Smooth muscle cell of the brain vasculature (primary cell): Measurements from ENCODE around the gene TSPAN9.

ENCODE experiments used
- DNase-seq: peaks from one replicate; pipeline ENCODE4 v3.0.0-alpha.2; 2012; ENCODE audit warnings: low read depth, low spot score

The TSPAN9 gene

DNA sequence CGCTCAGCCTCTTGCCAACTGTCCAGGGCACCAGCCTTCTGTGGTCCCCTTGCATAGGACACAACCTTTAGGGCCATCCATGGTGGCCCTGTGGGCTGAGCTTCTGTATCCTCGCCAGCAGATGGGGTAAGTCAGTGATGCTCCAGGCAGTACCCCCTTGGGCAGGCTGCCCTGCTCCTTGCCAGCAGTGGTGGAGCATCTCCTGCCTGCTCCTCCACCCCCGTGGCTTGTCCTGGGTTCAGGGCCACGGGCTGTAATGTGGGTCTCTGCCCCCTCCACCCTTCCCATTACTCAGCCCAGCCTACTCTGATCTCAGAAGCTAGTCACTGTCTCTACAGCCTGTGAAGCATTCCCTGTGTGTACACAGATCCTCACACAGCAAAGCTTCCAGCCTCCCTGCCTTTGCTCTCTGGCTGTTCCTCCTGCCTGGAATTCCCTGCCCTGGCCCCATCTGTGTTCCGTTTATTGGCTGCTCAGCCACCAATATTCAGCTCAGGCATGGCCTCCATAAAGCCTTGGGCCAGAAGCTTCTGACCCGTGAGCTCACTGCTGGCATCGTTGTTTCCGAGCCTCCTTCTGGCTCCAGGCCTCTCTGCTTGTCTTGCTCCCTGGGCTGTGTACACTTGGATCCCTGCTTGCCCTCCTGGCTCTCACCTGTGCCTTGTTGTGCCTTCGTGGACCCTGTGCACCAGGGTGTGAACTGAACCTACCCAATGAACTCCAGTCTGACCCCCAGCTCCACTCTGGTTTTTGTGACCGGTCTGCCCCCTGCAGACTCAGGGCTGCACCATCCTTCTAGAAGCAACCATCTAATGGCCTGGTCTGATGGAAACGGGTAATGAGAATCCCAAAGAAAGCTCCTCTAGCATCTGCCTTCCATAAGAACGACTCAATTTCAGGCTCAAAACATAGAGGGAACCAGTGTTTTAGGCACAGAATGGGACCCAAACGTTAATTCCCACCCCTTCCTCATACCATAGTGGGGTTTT, 236.8 kb downstream of the TSPAN9 start:
- DNase-seq, result no peak

DNA sequence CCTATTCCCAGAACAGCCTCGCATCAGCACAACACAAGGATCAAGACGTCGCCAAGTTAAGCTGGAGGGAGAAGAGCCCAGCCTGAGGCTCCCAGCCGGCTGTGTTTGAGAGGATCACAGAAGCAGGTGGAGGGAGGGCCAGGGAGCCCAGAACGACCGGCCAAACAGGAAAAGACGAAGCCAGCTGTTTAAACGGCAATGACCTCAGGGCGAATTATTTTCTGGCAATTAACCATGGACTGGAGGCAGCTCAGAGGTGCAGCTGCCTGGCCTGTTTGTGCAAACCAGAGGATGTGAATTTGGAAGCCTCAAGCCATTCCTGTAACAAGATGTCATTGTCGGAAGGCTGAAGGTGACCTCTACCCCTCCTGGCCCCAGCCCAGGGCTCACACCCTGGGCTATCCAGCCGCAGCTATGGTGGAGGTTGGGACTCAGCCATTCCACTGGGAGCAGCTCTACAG, 238.1 kb downstream of the TSPAN9 start:
- no peak for DNase-seq

DNA sequence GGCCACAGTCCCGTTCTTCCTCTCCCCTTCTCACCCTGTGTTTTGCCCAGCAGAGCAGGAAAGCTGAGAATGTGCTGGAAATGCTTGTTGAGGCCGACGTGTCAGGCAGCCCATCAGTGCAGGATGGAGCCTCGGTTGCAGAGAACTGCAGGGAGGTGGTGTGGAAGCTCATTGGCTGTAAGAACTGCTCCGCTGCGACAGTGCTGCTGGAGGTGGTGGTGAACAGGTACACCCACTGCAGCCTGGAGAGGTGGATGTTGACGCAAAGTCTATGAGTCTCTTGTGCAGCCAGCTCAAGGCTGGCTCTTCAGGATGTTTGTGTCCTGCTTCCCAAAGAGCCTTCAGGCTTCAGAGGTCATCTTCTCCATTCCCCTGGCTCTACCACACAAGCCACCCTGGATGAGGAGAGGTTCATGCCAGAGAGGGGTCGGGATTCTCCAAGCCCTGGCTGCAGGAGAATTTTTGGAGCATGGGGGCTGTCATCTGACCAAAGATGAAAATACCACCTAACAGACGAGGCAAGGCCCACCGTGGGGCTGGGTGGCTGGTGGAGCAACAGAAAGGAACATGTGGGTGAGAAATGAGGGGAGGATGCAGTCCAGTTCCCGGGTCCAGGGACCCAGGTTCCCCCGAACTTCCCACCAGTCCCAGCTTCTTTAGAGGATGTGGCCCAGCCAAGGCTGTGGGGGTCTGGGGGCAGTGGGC, 239.7 kb downstream of the TSPAN9 start:
- DNase-seq, result no peak

DNA sequence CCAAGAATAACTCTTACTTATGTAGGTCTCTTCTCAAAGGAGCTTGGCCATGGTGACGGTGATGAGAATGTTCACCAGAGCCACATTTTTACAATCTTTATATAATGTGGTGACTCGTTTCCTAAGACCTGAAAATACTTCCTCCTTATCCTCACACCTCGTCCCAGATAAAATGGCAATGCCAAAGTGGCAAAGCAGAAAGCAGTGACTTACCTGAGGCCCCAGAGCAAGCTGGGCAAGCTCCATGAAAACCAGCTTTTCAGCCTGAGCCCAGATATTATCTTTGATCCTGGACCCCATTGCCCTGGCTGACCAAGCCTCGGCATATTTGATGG, 240.3 kb downstream of the TSPAN9 start:
- no peak for DNase-seq

DNA sequence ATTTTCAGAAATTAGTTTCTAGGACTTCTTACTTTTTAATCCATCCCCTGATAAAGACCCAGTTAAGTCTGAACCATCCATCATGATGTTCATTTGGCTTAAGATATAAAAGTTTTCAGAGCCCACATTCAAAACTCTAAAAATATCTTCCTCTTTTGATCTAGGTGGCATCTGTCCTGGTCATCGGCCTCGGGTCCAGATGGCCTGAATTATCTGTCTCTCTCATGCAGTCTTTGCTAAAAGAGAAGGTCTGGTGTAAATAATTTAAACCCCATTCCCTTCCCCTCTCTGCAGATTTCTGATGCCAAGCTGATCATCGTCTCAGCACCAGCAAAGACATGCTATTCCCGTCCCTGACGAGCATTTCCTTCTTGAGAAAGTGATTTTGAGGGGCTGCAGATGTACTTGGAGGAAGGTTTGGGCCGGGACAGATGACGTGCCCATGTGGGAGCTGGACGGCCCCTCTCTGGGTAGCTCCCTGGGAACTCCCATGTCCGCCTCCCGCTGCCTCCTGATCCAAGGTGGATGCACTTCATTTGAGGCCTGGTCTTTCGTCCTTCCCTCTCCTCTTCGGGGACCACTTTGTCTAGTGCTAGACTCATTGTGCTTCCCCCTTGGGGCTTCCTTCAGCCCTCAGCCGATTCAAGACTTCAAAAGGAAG, 240.8 kb downstream of the TSPAN9 start:
- no peak for DNase-seq

DNA sequence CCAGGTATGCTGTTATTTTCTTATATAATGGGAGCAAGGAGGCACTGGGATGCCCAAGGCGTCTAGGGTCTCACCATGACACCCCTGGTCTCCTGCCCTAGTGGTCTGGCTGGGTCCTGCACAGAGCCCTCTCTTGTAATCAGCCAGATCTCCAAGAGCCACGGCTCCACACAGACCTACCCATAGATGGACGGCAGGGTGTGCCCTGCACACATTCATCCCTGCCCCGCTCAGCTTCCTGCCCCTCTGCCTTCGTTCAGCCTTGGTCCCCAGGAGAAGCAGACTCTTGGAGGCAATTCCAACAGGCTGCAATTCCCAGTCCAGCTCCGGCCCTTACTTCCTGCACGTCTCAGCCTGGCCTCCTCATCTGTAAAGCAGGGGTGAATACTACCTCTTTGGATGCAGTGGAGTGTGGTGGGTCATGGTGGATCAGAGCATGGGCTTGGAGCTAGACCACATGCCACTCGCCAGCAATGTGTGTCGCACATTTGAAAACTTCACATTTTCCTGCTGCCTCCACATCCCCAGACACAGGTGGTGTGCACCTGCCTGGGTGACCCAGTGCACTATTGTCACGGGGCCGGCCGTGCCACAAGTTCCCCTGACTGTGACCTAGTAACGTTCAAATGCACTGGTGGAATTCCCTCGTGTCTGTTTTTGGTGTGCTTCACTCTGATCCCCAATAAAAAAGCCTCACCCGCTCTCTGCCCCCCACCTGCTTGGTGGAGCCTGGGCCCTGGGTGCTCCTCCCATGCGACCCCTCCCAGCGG, 242.7 kb downstream of the TSPAN9 start:
- no peak for DNase-seq

DNA sequence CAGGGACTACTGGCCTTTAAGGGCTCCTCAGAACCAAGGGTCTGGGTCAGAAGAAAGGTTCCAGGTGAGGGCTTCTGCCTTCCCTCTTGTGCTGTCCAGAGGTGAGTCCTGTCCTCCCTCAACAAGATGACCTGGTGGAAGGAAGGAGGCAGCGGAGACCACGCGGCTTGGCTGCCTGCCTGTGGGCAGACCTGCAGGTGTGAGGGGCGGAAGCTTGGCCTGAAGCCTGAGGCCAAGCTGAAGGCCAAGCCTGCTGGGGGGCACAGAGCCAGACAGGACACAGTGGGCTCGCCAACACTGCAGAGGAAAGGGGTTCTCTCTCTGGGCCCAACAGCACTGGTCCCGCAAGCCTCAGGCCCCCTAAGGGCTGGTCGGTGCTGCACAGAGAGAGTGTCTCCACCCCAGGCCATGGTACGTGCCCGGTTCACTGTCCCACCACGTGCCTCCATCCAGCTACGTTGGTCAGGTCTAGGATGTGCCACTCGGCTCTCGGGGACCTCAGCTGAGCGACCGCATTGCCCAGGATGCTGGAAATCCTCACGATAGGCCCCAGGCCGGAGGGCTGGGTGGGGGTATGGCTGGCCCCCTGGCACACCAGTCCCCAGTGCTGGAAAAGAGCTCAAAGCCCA, 243.8 kb downstream of the TSPAN9 start:
- no peak for DNase-seq

DNA sequence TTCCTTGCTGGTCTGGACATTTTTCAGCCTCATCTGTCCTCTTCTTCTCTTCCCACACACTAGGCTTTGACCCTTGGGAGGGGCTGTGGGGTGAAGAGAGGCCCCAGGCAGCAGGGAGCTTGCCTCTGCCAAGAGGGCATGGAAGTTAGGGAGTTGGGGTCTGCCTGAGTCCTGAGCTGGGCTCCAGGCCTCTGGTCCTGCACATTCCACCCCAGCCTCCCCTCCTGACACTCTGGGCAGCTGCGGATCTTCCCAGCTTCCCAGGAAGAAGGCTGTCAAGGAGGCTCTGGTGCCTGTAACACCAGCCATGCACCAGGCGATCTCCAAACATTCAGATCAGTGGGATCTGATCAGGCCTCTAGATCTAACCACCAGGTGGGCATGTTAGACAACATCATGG, 244.7 kb downstream of the TSPAN9 start:
- DNase-seq, result no peak

DNA sequence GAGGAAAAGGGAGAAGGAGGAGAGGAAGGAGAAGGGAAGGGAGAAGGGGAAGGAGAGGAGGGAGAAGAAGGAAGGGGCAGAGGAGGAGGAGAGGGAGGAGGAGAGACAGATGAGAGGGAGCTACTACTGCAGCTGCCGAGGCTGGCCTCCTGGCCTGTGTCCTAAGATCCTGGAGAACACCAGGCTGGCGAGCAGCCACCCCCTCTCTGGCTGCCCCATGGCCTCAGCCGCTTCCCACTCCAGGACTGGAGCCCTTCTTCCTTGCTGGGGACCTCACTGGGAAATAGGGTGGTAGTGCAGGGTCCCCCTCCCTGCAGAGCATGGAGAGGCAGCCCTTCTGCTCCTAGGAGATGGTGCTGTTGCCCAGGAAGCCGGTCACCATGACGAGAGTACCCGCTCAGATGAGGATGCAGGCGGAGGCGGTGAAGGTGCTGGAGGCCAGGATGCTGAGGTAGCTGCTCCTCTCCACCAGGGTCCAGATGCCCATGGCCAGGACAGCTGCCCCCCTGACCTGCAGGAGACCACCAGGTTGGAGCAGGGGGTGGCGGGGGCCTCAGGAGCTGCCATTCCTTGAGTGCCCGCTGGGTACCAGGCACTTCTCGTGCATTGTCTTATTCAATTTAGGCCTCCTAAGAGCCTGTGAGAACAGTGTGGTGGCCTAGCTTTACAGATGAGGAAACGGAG, 246.0 kb downstream of the TSPAN9 start:
- DNase-seq, result no peak

DNA sequence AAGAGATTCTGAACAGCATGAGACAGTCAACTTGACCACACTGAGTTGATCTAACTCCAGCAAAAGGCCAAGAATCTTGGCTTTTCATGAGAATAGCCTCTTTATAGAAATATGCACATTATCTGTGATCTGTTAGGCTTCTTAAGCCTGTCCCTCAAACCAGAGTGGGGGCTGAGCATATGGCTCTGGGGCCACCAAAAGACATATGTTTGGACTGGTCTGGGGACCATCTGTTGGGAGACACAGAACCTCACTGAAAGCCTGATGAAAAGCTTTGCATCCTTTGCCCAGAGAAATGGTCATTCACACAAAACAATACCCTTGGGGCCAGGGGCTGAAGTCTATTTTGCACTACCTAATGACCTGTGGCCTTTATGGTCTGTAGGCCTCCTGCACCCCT, 248.6 kb downstream of the TSPAN9 start:
- DNase-seq, result no peak

DNA sequence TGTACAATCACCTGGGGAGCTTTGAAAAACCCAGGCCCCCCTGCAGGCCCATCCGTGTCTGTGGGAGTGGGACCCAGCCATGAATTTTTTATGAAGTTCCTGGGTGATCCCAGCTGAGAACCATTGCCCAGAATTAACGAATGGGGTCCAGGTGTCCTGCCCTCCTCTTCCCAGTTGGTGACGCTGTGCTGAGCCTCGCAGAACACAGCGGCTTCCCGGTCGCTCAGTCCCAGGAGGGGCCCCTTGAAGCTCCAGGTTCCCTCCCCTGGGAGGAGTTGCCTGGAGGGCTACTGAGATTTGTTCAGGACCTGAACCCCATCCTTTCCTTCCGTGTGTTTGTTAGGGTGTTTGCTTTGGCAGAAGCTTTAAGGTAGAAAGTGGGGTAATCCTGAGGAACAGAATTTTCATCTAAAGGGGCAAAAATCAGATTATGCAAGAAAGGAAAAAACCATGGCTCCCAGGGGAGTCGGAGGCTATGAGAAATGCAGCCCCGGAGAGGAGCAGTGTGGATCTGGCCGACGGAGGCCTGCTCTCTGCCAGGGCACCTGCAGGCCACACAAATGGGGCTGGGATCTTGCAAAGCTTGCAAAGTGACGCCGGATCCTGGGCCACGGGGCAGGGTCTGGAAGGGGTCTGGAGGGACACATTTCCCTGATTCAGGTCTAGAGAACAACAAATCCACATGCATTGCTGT, 249.1 kb downstream of the TSPAN9 start:
- DNase-seq, result no peak

DNA sequence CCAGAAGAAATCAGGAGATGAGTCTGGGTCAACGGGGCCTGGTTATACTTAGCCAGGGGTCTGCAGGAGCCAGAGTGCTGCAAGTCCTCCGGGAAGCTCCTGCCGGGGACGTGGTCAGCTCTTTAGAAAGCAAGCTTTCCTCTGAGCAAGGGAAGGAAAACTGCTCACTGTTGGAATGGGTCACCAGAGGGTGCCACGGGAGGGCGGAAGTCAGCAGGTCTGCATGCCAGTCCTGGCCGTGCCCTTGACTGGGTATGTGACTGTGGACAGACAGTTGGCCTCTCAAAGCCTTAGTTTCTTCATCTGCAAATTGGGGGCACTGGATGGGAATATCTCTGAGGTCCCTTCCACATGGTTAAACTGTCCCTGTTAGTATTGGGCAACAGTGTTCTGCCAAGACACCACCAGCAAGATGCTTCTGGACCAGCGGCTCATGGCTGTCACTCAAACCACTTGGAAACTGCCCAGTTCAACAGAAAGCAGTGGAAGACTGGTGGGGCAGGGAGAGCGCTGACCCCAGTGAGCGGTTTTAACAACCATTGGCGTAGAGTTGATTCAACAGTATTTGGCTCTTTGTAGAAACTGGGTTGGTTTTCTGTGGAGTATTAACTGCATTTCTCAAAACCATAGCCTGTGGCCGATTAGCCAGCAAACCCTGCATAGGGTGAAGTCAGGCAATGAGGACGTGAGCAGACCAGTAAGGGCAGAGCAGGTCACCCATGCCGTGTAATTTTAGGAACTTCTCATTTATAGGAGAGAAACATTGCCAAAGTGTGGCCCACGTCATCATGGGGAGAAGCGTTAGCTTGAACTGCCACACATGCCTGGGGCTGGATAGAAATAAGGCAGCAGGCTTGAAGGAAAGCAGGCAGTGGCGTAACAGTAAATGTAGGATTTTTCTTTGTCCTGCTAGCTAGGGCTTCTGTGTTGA, 249.9 kb downstream of the TSPAN9 start:
- DNase-seq, result no peak

DNA sequence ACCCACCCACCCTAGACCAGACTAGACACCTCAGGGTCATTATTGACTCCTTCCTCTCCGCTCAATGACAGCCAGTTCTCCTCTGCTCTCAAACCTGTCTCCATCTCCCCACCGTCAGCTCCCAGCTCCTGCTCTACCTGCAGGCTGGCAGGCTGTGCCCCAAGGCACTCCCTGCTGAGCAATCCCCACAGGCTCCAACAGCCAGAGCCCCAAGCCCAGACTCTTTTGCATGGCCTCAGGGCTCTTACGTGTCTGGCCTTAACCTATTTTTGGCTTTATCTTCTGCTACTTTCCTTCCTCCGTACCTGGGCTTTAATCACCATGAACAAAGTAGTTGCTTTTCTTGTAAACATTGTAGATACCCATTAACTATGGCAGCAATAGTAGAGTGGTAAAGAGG, 250.9 kb downstream of the TSPAN9 start:
- DNase-seq, result no peak

DNA sequence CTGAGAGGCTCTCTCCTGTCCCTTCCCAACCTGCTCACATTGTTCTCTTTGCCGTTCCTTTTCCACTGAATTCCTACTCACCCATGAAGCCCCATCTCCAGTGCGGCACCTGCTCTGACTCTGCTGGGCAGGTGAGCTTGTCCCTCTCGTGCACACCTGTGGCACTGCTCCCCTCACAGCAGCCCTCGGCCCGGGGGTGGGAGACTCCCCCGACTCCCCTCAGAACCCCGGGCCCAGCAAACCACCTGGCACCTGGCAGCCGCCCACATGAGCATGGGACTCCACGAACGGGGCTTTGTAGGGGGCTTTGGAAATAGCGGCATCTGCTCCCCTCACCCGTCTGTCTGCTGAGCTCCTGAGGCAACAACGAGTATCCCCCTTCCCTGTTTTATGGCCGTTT, 251.4 kb downstream of the TSPAN9 start:
- no peak for DNase-seq

DNA sequence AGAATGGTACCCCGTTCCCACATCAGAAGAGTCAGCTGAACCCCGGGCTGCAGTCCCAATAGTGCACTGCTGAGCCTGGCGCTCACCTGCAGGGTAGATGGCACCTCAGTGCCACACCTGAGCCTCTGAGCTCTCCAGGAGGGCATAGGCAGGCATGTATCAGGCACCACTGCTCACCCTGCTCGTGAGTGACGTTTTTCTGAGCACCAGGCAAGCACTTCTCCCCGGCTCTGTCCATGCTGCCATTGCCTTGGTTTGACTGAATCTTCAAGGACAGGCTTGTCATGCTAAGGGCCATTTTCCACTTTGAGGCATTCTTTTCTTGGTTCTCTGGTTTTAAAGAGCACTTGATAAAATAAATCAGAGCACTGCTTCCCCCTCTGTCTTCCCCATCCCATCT, 252.2 kb downstream of the TSPAN9 start:
- DNase-seq, result no peak

DNA sequence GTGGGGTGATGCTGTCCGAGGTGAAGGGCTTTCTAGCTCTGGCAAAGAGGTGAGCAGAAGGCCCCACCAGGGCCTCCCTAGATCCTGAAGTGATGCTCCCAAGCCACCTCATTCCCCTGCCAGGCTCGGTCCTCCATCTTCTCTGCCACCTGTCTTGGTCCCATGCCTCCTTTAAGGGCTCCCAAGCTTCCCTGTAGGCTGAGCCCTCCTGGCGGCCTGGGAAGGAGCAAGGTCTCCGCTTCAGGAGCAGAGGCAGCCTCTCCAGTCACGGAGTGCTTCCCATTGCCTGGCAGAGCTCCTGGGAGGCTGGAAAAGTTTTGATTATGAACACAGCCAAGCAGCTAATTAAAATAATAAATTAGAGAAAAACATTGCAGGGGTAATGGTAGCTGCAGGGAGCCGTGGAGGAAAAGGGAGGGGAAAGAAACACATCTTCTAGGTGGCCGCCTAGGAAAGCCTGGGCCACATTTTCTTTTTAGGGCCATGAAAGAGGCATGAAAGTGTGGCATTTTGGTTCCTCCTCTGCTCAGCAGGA, 253.9 kb downstream of the TSPAN9 start:
- no peak for DNase-seq

DNA sequence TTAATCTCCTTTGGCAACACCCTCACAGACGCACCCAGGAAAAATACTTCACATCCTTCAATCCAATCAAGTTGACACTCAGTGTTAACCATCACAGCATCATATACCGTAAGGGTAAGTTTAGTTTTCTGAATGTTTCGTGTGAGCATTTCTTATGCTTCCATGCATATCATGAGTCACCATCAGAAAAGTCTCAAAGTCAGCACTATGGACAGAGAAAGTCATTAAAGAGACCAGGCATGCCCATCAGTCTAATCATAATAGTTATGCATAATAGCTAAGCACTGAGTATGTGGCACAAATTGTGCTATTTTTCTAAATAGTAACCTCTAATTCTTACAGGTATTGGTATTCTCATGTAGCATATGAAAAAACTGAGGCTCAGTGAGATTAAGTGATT, 255.0 kb downstream of the TSPAN9 start:
- DNase-seq, result no peak

DNA sequence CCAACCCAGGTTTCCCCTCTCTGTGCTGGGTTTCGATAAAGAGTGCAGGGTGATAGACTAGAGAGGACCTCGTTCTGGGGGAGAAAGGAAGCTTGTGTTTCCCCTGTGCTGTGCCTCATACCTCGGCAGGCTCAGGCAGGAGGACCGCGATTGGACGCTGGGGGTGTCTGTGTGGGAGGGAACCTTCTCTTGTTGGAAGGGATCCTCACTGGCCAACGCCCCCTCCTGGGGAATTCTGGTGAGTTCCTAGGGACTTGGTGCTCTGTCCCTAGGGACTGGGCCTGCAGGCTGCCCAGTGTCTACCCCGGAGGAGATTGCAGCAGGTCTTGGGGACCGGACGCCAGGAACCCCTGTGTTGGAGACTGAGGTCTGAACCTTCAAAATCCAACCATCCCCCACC, 256.4 kb downstream of the TSPAN9 start:
- DNase-seq, result no peak

DNA sequence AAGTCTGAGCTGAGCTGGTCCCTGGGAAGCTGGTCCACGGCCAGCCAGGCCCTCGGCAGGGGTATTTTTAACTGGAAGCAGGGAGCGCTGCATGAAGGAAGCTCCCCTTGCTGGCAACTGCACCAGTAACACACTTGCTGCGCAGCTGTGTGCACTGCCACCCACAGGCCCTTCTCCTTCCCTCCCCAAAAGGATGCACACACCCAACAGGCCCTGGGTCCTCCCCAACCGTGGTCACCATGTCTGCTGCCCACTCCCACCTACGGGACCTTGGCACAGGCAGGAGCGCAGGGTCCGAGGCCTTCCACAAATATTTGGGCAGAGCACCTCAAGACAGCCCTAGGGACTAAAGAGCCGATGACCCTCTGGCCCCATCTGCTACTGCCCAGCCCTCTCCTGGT, 256.8 kb downstream of the TSPAN9 start:
- DNase-seq, result no peak
